ENCODE measurements around the gene KCNN3.

KCNN3 gene

DNA sequence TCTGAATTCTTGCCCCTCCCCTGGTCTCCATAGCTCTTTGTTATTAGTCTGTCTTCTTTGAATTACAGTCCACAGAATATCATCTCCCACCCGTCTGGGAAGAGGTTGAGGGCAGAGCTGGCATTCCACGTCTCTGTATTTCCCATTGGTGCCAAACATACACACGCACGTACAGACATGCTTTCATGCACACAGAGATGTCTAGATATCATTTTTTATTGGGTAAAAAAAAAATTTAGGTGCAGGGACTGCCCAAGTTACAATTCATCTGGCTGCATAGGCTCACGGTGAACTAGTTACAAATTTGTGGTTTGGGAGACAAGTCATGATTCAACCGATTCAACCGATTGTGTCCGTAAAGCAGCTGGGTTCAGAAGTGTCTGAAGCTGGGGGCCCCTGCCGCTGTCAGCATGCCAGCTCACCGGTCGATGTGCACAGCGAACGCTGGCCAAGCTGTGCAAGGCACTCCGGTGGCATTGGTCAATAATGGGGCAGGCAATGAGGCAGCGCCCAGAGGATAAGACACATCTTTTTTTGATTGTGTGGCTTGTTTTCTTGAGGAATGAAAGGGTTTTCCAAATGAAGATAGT is 73.7 kb downstream of the KCNN3 start:
- H3K36me3 ChIP-seq (replicated peaks; ENCODE audit: insufficient read depth, low read length): no peaks in the 10 kb centered on the region
- H3K4me2 ChIP-seq (ENCODE audit: low read depth, low read length): no peak overlapping the region
- H3K9me2 ChIP-seq (replicated peaks; ENCODE audit: insufficient read depth, low read length): no peaks in the 10 kb centered on the region
- H3K4me1 ChIP-seq (ENCODE audit: low read length): peaks cover 26% of the 10 kb centered on the region
- H3K4me3 ChIP-seq (ENCODE audit: low read length): no peak overlapping the region
- no peaks in the 10 kb centered on the region for H3K27me3 ChIP-seq (replicated peaks; ENCODE audit: insufficient read depth, low read length)
- TF ChIP-seq, protein P1, sequence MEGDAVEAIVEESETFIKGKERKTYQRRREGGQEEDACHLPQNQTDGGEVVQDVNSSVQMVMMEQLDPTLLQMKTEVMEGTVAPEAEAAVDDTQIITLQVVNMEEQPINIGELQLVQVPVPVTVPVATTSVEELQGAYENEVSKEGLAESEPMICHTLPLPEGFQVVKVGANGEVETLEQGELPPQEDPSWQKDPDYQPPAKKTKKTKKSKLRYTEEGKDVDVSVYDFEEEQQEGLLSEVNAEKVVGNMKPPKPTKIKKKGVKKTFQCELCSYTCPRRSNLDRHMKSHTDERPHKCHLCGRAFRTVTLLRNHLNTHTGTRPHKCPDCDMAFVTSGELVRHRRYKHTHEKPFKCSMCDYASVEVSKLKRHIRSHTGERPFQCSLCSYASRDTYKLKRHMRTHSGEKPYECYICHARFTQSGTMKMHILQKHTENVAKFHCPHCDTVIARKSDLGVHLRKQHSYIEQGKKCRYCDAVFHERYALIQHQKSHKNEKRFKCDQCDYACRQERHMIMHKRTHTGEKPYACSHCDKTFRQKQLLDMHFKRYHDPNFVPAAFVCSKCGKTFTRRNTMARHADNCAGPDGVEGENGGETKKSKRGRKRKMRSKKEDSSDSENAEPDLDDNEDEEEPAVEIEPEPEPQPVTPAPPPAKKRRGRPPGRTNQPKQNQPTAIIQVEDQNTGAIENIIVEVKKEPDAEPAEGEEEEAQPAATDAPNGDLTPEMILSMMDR (IDR thresholded peaks at IDR 0.05; ENCODE audit: low read length): no peak
- no peak for TF ChIP-seq EZH2phosphoT487 (IDR thresholded peaks at IDR 0.05; ENCODE audit: low read length)
- no peak for TF ChIP-seq EZH2 (optimal IDR thresholded peaks at IDR 0.05; ENCODE audit: low read depth, low read length)
- H3K27ac ChIP-seq (ENCODE audit: low read length): no peak overlapping the region
- H3K79me2 ChIP-seq (ENCODE audit: low read length): peaks cover 50% of the 10 kb centered on the region; the same call in 1 of the 2 replicates
- no peaks in the 10 kb centered on the region for H3K9me3 ChIP-seq (replicated peaks; ENCODE audit: insufficient read depth, low read length)
- no peaks in the 10 kb centered on the region for H4K20me1 ChIP-seq (ENCODE audit: insufficient read depth, low read length)
- H3F3A ChIP-seq (ENCODE audit: insufficient read depth, low read length): peaks cover 20% of the 10 kb centered on the region
- DNase-seq: no peak
- H2AFZ ChIP-seq (ENCODE audit: low read length): no peak overlapping the region
- no peak overlapping the region for H3K9ac ChIP-seq (ENCODE audit: low read length)

DNA sequence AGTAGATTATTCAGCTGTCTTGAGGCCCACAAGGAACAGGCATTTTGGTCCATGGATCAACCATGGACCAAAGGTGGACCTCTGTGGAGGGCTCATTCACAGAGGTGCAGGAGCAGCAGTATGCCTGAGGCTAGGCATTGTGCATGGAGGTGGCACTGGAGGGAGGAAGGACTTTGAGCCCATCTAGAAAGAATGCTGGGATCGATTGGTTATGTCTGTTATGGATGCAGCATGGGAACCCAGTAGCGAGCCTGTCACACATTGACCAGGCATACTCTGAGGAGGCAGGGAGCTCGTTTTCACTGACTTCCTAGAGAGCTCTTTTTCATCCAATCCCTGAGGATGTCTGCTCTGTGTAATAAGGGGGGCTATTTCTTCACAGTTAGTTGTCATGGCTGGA is 75.5 kb downstream of the KCNN3 start:
- Histone ChIP-seq H3K27me3 (replicated peaks; ENCODE audit: insufficient read depth, low read length) (no peaks in the 10 kb centered on the region), H3K9ac (ENCODE audit: low read length) (no peak overlapping the region), H3K4me1 (ENCODE audit: low read length) (peaks cover 37% of the 10 kb centered on the region)

DNA sequence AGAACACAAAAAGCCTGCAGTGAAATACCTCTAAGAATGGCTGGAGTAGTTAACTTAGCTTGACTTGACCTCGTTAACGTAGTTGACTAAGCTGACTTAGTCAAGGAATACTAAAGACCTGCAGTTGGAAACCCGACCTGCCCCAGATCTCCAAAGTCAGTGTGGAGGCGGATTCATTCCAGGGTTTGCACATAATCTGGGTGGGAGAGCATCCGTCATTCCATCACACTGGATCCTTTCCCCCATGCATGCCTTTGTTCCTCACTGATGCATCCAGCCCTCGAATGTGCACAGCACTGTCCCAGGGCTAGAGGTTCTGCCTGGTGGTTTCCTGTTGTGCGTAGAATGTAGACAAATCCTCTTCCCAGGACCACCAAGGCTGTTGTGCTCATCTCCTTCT is 76.4 kb downstream of the KCNN3 start:
- Histone ChIP-seq H3K4me1 (ENCODE audit: low read length) (peaks cover 46% of the 10 kb centered on the region), H3K79me2 (ENCODE audit: low read length) (peaks cover 64% of the 10 kb centered on the region), H3K9ac (ENCODE audit: low read length) (no peak overlapping the region), H3K9me3 (replicated peaks; ENCODE audit: insufficient read depth, low read length) (no peaks in the 10 kb centered on the region), H3K36me3 (replicated peaks; ENCODE audit: insufficient read depth, low read length) (no peaks in the 10 kb centered on the region), H4K20me1 (ENCODE audit: insufficient read depth, low read length) (no peaks in the 10 kb centered on the region), H2AFZ (ENCODE audit: low read length) (no peak overlapping the region), H3K4me3 (ENCODE audit: low read length) (no peak overlapping the region), H3K27ac (ENCODE audit: low read length) (no peak overlapping the region), H3K4me2 (ENCODE audit: low read depth, low read length) (no peak overlapping the region), H3F3A (ENCODE audit: insufficient read depth, low read length) (peaks cover 26% of the 10 kb centered on the region), H3K27me3 (replicated peaks; ENCODE audit: insufficient read depth, low read length) (no peaks in the 10 kb centered on the region), H3K9me2 (replicated peaks; ENCODE audit: insufficient read depth, low read length) (no peaks in the 10 kb centered on the region)
- TF ChIP-seq, protein P1 (IDR thresholded peaks at IDR 0.05; ENCODE audit: low read length): no peak
- no peak for TF ChIP-seq EZH2 (optimal IDR thresholded peaks at IDR 0.05; ENCODE audit: low read depth, low read length)
- no peak for TF ChIP-seq EZH2phosphoT487 (IDR thresholded peaks at IDR 0.05; ENCODE audit: low read length)
- DNase-seq: no peak

More for the DNA sequence above, 75.5 kb downstream of the KCNN3 start:
- no peak overlapping the region for H2AFZ ChIP-seq (ENCODE audit: low read length)
- no peak for DNase-seq
- H3K27ac ChIP-seq (ENCODE audit: low read length): no peak overlapping the region
- H4K20me1 ChIP-seq (ENCODE audit: insufficient read depth, low read length): no peaks in the 10 kb centered on the region
- H3K4me2 ChIP-seq (ENCODE audit: low read depth, low read length): no peak overlapping the region
- no peaks in the 10 kb centered on the region for H3K36me3 ChIP-seq (replicated peaks; ENCODE audit: insufficient read depth, low read length)
- no peaks in the 10 kb centered on the region for H3K9me3 ChIP-seq (replicated peaks; ENCODE audit: insufficient read depth, low read length)
- H3K9me2 ChIP-seq (replicated peaks; ENCODE audit: insufficient read depth, low read length): no peaks in the 10 kb centered on the region
- no peak overlapping the region for H3K4me3 ChIP-seq (ENCODE audit: low read length)
- H3K79me2 ChIP-seq (ENCODE audit: low read length): peaks cover 55% of the 10 kb centered on the region
- TF ChIP-seq, protein P1 (IDR thresholded peaks at IDR 0.05; ENCODE audit: low read length): no peak
- no peak for TF ChIP-seq EZH2 (optimal IDR thresholded peaks at IDR 0.05; ENCODE audit: low read depth, low read length)
- no peak for TF ChIP-seq EZH2phosphoT487 (IDR thresholded peaks at IDR 0.05; ENCODE audit: low read length)
- H3F3A ChIP-seq (ENCODE audit: insufficient read depth, low read length): peaks cover 26% of the 10 kb centered on the region
